Upper lobe of left lung (tissue), 6 donors: ENCODE results near the gene TLR9. TPM values are rescaled to one million over a fixed set of nuclear protein-coding genes. Genes with fewer than 3 reads are reported as not detected.

Experiments used
- ATAC-seq, 2 donors: fragments of 200-7000 bp; cut with Tn5 transposase; one replicate each; pipeline ENCODE4 v1.9.1; 2022; ENCODE audit warnings: mild to moderate bottlenecking in 2 of 2, moderate library complexity in 2 of 2; ENCODE audit not compliant: low FRiP score in 2 of 2
- DNase-seq, 2 donors: peaks; one replicate each; pipeline ENCODE4 v3.0.0-alpha.2; 2019 to 2020
- H3K27ac ChIP-seq, 4 donors: fragments of 200-600 bp; sonication (generic); one replicate each; pipeline ENCODE4 v1.5.1; 2016 to 2019
- H3K27me3 ChIP-seq, 4 donors: fragments of 200-600 bp; sonication (generic); one replicate each; pipeline ENCODE4 v1.5.1; 2017 to 2019
- H3K36me3 ChIP-seq, 4 donors: fragments of 200-600 bp; sonication (generic); one replicate each; pipeline ENCODE4 v1.5.1; 2016 to 2019
- H3K4me1 ChIP-seq, 4 donors: fragments of 200-600 bp; sonication (generic); one replicate each; pipeline ENCODE4 v1.5.1; 2018 to 2019
- H3K4me3 ChIP-seq, 4 donors: fragments of 200-600 bp; sonication (generic); one replicate each; pipeline ENCODE4 v1.5.1; 2017 to 2019; ENCODE audit warnings: mild to moderate bottlenecking in 2 of 4, moderate library complexity in 1 of 4
- H3K9me3 ChIP-seq, 4 donors: fragments of 200-600 bp; sonication (generic); one replicate each; pipeline ENCODE4 v1.5.1; 2018 to 2019
- CTCF ChIP-seq, 6 experiments: fragments of 450-650 bp in 4 of 6; fragments of 200-600 bp in 2 of 6; sonication (generic) in 2 of 6; IDR thresholded peaks; one replicate each; pipeline ENCODE4 v1.5.1; 2016 to 2019; ENCODE audit warnings: antibody characterized with exemption in 6 of 6
- EP300 ChIP-seq, 4 donors: sonication (generic); formaldehyde crosslinking; IDR thresholded peaks; one replicate each; pipeline ENCODE4 v1.5.1; 2017; ENCODE audit warnings: antibody characterized with exemption in 4 of 4, control low read depth in 2 of 4
- POLR2A ChIP-seq, 4 donors: fragments of 450-650 bp; IDR thresholded peaks; one replicate each; pipeline ENCODE4 v1.5.1; 2016 to 2017; ENCODE audit warnings: antibody characterized with exemption in 4 of 4, mild to moderate bottlenecking in 2 of 4
- POLR2AphosphoS5 ChIP-seq, 2 donors: sonication (generic); formaldehyde crosslinking; IDR thresholded peaks; one replicate each; pipeline ENCODE4 v1.5.1; 2017; ENCODE audit warnings: antibody characterized with exemption in 2 of 2
- WGBS, 2 donors: methylation state at CpG; one replicate each; pipeline ENCODE4 v1.1.5; 2017 to 2018; 5-methylcytosine and 5-hydroxymethylcytosine counted together
- total RNA-seq, 6 donors: library from RNA; depleted of rRNA in 4 of 6; stranded (reverse); fragments of >200 nt in 4 of 6; gene quantifications; one replicate each; pipeline versions ENCODE4 v1.1.0 to v1.2.1, GENCODE V29; 2016 to 2021
- donor health status: DM: no; HTN: no; CAD: no; lungs with moderate emphysema.
- donor health status: DM: no; HTN: yes; CAD: no; lungs with severe emphysema.

The TLR9 gene
- total RNA-seq, 6 donors from 2014 or later = 0.29 to 1.1 TPM; not detected in 4

- WGBS, 2 donors = 0 to 1% methylated on average over 32 to 56 of the region's 92 CpGs
- peaks cover 0 to 12% (median 10%) of the 10 kb centered on the region in 4 donors for H3K36me3 ChIP-seq
- ATAC-seq (peak; percentile 87 to 94), DNase-seq (peak; percentile 84 to 96)
- H3K4me1 ChIP-seq = peaks cover 31 to 52% (median 42%) of the 10 kb centered on the region in 4 donors
- no peaks in the 10 kb centered on the region for H3K27me3 ChIP-seq
- TF ChIP-seq EP300 (IDR thresholded peaks at IDR 0.05) = no peak
- peak in 5 of 6 experiments; percentile 18 to 62 (median 61) for TF ChIP-seq CTCF (IDR thresholded peaks at IDR 0.05)
- peak in 2 of 4 donors; percentile 46 to 88 for TF ChIP-seq POLR2A (IDR thresholded peaks at IDR 0.05)
- TF ChIP-seq POLR2AphosphoS5 (IDR thresholded peaks at IDR 0.05) = peak; percentile 76 to 78
- H3K4me3 ChIP-seq = peak within 1 kb of the TSS; percentile 82 to 99 (median 91)
- peak within 1 kb of the TSS; percentile 79 to 95 (median 92) for H3K27ac ChIP-seq
- H3K9me3 ChIP-seq = no peaks in the 10 kb centered on the region
Measured at GRCh38 chr3:52238761-52239701, 13.6 kb upstream of the TLR9 start, which contains the start of gene TWF2. Gene TWF2, minus strand, starts transcription at chr3:52239158. Its CDS starts 142 bp downstream, at chr3:52239016.

- H3K27ac ChIP-seq = peak overlapping the region; percentile 79 to 95 (median 92)
- no peaks in the 10 kb centered on the region for H3K9me3 ChIP-seq
- no peak for TF ChIP-seq POLR2AphosphoS5 (IDR thresholded peaks at IDR 0.05)
- no peak for TF ChIP-seq EP300 (IDR thresholded peaks at IDR 0.05)
- TF ChIP-seq POLR2A (IDR thresholded peaks at IDR 0.05) = no peak
- no peak for TF ChIP-seq CTCF (IDR thresholded peaks at IDR 0.05)
- H3K36me3 ChIP-seq = peaks cover 0 to 16% (median 13%) of the 10 kb centered on the region in 4 donors
- peak overlapping the region; percentile 82 to 99 (median 90) for H3K4me3 ChIP-seq
- peaks cover 30 to 52% (median 42%) of the 10 kb centered on the region in 4 donors for H3K4me1 ChIP-seq
- no peaks in the 10 kb centered on the region for H3K27me3 ChIP-seq
- ATAC-seq (peak; percentile 0 to 5), DNase-seq (peak in 1 of 2 donors; percentile 28)
- WGBS, 2 donors = 14 to 23% methylated on average over 5 to 11 of the region's 11 CpGs
Measured at GRCh38 chr3:52238193-52238760, 12.8 kb upstream of the TLR9 start.

DNA sequence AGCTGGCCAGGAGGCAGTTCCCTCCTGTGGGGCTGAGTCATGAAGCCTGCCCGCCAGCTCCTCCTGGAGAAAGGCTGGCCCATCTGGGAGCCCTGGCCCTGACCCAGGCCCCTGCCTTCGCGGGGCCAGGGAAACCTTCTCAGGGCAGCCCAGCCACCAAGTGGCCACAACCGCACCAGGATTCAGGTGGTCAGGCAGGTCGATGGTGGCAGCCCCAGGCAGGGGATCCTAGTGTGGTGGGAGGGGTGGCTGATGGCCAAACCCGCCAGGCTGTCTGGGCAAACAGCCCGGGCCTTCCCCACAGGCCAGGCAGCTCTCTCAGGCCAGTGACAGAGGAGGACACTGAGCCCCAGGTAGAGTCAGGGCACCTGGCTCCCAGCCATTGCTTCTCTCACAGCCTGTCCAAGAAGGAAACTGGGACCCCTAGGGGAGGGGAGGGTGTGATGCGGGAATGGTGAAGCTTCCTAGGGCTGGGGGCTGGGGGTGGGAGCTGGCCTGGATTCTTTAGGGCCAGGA, 12.3 kb upstream of the TLR9 start:
- ATAC-seq (peak; percentile 81 to 86), DNase-seq (peak; percentile 88 to 90)
- WGBS, 2 donors = 3 to 24% methylated on average over 3 to 6 of the region's 8 CpGs
- no peaks in the 10 kb centered on the region for H3K9me3 ChIP-seq
- H3K27me3 ChIP-seq = no peaks in the 10 kb centered on the region
- H3K36me3 ChIP-seq = peaks cover 0 to 22% (median 16%) of the 10 kb centered on the region in 4 donors
- peak overlapping the region; percentile 23 to 99 (median 84) for H3K4me3 ChIP-seq
- peak overlapping the region; percentile 79 to 95 (median 92) for H3K27ac ChIP-seq
- H3K4me1 ChIP-seq = peaks cover 30 to 57% (median 42%) of the 10 kb centered on the region in 4 donors
- TF ChIP-seq CTCF (IDR thresholded peaks at IDR 0.05) (peak in 1 of 6 experiments; percentile 4), EP300 (IDR thresholded peaks at IDR 0.05) (no peak), POLR2AphosphoS5 (IDR thresholded peaks at IDR 0.05) (peak in 1 of 2 donors; percentile 11), POLR2A (IDR thresholded peaks at IDR 0.05) (no peak)

- ATAC-seq (no peak), DNase-seq (peak in 1 of 2 donors; percentile 20)
- H3K4me1 ChIP-seq = peaks cover 30 to 57% (median 42%) of the 10 kb centered on the region in 4 donors
- H3K36me3 ChIP-seq = peaks cover 0 to 27% (median 19%) of the 10 kb centered on the region in 4 donors
- no peaks in the 10 kb centered on the region for H3K27me3 ChIP-seq
- no peaks in the 10 kb centered on the region for H3K9me3 ChIP-seq
- TF ChIP-seq CTCF (IDR thresholded peaks at IDR 0.05) = no peak
- TF ChIP-seq EP300 (IDR thresholded peaks at IDR 0.05) = no peak
- no peak for TF ChIP-seq POLR2AphosphoS5 (IDR thresholded peaks at IDR 0.05)
- TF ChIP-seq POLR2A (IDR thresholded peaks at IDR 0.05) = no peak
- H3K4me3 ChIP-seq = peak overlapping the region in 2 of 4 donors; percentile 85 to 99
- WGBS, 2 donors = 80 to 89% methylated on average over 5 to 6 of the region's 6 CpGs
- H3K27ac ChIP-seq = peak overlapping the region; percentile 79 to 95 (median 92)
Measured at GRCh38 chr3:52237006-52237656, 11.7 kb upstream of the TLR9 start.
